DOHH2 (cell line): ENCODE measurements around the gene SERPINF2.

ENCODE experiments used
- EZH2phosphoT487 ChIP-seq: fragments of 200-600 bp; sonication (generic); IDR thresholded peaks from 2 replicates; pipeline ENCODE4 v1.6.1; 2017; ENCODE audit warnings: borderline replicate concordance, mild to moderate bottlenecking, antibody characterized with exemption, low read length, moderate library complexity, mixed read lengths
- TF ChIP-seq, protein P1 (sequence below): fragments of 200-600 bp; sonication (generic); IDR thresholded peaks from one replicate; pipeline ENCODE4 v1.5.1; 2014; ENCODE audit warnings: antibody characterized with exemption, mild to moderate bottlenecking, low read depth, low read length; ENCODE audit not compliant: poor library complexity, severe bottlenecking

DNA sequence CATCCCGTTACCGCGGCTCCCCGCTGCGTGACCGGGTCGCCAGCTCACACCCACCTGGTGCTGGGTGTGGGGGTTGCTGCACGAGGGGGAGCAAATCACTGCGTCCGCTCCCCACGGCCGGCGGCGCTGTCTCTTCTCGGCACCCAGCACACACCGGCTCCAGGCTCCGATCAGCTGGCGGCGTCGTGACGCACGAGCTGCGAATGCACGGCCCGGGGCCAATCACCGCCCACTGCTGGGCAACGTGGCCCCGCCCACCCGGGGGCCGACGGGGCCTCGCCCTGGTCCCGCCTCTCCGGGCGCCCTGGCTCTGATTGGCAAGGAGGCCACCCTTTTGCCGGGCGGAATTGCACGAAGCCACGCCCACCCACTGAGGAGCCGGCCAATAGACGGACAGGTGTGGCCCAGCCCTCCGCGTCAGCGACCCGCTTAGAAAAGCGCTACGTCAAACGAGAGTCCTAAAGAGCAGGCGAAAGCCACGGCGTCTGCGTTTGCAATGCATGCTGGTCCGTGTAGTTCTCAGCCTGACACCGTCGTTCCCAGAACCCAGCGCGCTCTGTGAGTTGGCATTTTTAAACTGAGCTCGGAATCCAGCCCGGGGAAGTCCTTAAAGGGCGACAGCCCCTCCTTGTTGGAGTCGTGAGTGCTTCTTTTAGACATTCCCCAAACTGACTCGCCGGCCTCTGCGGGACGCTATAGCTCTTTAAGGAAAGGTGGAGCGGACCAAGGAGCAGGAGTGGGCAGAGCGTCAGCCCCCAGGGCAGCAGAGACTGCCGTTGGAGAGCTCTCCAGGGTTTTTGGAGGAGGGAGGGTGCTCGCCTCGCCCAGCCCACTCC is 26.4 kb upstream of the SERPINF2 start:
- TF ChIP-seq, protein P1, sequence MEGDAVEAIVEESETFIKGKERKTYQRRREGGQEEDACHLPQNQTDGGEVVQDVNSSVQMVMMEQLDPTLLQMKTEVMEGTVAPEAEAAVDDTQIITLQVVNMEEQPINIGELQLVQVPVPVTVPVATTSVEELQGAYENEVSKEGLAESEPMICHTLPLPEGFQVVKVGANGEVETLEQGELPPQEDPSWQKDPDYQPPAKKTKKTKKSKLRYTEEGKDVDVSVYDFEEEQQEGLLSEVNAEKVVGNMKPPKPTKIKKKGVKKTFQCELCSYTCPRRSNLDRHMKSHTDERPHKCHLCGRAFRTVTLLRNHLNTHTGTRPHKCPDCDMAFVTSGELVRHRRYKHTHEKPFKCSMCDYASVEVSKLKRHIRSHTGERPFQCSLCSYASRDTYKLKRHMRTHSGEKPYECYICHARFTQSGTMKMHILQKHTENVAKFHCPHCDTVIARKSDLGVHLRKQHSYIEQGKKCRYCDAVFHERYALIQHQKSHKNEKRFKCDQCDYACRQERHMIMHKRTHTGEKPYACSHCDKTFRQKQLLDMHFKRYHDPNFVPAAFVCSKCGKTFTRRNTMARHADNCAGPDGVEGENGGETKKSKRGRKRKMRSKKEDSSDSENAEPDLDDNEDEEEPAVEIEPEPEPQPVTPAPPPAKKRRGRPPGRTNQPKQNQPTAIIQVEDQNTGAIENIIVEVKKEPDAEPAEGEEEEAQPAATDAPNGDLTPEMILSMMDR = peak; percentile 28
- no peak for TF ChIP-seq EZH2phosphoT487
